ENCODE results near the gene EHBP1.
A peak's percentile ranks its signal among the peaks of the same experiment; 100 is the strongest.
"Not testable (repeated sequence)": the region's sequence is repeated elsewhere in the genome, so short reads cannot be mapped to it uniquely, and the experiment has no call there.

EHBP1 gene

DNA sequence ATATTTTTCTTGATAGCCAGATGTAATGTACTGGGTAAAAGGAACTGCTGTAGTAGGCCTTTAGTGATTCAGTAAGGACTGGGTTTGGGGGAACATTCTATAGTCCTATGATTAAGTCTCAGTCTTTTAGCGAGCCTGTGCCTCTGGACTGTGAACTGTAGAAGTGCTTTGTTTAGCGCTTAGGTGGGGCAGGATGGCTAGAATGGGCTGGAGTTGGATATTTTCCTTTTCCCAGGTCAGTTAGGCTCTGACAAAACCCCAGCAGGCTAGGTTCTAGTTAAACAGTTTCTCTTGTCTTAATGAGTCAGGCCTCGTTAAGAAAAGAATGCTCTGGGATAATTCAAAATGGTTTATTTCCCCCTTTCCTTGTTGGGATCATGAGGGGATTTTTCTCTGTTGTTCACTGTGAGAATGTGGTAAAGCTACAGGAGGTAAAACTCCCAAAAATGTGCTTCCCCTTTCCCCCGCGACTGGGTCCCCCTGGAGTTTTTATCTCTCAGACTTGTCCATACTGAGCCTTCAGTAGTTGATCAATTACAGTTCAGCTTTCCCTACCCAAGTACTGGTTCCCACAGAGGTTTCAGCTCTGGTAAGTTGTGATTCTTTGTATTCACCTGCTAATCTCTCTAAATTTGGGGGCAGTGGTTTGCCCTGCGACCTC, 31.5 kb downstream of the EHBP1 start:
- DNase-seq (ENCODE audit: low read depth): no peak

DNA sequence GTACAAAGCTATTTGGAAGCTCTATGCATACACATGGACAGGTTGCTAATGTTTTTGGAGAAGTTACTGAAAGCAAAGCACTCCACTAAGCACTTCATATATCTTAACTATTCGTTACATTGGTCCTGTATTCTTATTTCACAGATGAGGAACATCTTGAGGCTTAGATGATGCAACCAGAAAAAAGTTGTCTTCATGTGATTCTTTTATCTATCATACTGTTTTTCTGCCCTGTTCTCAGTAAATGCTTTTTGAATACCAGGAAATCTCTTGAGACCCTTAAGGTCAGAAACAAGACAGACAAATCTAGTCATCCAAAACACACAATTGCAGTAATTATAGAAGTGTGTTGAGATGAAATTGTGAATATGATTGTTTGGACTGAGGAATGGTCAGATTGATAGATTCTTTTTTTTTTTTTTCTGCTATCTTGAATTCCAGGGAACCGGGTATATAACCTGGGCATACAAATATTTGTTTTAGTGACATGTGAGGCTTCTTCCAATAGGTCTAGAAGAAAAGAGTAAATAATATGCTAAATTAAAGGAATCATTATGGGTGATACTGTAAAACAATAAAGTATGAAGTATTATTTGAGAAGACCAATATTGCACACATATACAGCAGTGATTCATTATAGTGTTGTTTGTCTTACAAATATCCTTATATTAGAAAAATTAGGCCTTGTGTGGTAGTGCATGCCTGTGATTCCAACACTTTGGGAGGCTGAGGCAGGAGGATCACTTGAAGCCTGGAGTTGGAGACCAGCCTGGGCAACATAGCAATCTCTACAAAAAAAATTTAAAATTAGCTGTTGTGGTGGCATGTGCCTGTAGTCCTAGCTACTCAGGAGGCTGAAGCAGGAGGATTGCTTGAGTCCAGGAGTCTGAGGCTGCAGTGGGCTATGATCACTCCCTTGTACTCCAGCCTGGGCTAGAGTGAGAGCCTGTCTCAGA, 33.7 kb downstream of the EHBP1 start:
- DNase-seq (ENCODE audit: low read depth): no peak

DNA sequence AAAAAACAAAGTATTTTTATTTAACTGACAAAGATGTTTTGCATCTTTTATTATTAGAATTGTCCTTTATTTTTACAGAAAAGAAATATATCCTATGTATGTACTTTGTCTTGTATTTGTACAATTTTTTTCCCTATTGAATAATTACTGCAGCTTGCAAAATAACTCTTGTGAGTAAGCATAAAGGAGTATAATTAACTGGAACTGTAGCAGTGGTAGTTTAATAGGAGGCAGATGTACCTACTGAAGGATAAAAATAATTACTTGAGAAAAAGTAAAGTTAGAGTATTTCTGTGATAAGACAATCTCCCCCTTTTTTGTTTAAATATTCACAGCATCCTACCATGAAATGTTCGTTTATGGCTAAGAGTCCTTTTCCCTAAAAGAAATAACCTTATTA, 34.7 kb downstream of the EHBP1 start:
- no peak for DNase-seq (ENCODE audit: low read depth)

DNA sequence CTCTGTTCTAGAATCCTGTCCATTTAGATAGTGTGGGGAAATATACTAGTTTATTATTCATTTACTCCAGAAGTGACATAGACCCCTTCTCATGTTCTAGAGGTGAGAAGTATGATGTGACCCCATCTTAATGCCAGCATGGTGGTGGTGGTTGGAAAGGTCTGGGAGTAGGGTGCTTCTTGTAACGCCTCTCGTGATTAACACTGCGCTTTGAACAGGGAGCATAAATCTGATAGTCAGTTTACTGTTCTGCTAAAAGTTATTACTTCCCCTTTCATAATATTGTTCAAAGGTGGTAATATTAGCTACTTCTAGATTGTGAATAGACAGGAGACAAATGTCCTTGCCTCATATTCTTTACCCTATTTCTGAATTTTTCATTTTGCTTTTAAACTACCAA, 35.6 kb downstream of the EHBP1 start:
- DNase-seq (ENCODE audit: low read depth): no peak

DNA sequence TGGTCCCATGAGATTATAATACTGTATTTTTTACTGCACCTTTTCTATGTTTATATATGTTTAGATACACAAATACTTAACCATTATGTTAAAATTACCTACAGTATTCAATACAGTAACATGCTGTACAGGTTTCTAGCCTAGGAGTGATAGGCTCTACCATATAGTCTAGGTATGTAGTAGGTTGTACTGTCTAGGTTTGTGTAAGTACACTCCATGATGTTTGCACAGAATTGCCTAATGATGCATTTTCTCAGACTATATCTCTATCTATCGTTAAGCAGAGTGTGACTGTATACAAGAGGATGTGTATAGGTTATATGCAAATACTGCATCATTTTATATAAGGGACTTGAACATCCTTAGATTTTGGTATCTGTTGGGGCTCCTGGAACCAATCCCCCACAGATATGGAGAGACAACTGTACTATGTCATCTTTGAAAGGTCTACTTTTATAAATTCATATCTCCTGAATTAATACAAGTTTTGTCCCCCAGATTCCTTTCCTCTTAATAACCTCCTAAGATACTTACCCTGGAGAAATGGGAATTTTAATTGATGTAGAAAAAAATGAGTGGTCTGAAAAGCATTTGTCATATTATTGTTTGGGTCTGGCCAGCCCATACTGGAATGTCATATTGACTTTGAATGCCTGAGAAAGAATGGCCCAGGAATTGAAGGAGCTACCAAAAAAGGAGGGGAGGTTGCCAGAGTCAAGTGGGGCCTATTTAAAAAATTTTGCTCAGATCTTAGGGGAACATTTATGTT, 36.6 kb downstream of the EHBP1 start:
- peak; percentile 30 for DNase-seq (ENCODE audit: low read depth)

DNA sequence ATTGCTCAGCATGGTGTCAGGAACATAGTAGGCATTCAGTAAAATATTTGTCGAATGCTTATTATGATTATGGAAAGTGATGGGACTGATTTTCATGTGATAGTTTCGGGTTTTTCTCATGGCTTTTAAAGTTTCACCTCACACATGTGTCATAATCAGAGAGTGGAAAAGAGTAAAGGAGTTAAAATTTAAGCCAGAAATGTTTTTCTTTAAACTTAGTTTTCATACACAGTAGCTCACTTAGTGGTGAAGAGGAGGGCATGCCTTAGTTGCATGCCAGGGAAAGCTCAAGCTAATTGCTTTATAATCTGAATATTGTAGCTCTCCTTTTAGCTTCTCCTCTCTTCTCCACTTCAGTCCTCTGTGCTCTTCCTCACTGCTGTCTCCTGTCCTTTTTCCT, 38.0 kb downstream of the EHBP1 start:
- no peak for DNase-seq (ENCODE audit: low read depth)

DNA sequence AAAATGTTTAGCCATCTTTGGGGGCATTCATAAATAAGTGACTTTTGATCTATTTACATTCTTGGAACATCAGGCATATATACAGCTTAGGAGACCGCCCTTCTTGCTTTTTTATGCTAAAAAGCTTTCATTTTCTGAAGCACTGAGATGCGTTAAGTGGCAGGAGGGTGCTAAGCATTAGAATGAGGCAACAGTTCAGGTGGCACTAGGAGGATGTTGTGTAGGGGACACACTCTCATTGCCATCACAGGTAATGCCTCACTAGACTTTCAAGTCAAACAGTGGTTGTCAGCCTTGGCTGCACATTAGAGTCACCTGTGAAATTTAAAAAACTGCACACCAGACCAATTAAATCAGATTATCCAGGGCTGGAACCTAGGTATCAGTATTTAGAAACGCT, 39.1 kb downstream of the EHBP1 start:
- DNase-seq (ENCODE audit: low read depth): no peak

GRCh38 chr2:62745891-62746481, 40.5 kb downstream of the EHBP1 start:
- DNase-seq (ENCODE audit: low read depth): no peak

DNA sequence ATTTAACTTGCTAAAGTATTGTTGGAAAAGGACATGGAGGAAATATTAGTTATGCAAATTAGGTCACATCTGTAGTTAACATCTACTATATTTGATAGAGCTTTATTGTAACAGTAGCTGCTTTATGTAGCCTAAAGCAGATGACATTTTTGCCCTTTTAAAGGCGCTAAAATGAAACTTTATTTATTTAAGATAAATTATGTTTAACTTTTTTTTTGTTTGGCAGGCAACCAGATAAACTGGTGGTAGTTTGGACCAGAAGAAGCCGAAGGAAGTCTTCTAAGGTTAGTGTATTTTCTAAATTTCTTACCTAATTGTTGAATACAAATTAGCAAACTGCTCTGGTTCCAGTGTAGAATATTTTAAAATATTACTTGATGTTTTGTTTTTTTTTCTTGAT, 41.7 kb downstream of the EHBP1 start:
- no peak for DNase-seq (ENCODE audit: low read depth)

DNA sequence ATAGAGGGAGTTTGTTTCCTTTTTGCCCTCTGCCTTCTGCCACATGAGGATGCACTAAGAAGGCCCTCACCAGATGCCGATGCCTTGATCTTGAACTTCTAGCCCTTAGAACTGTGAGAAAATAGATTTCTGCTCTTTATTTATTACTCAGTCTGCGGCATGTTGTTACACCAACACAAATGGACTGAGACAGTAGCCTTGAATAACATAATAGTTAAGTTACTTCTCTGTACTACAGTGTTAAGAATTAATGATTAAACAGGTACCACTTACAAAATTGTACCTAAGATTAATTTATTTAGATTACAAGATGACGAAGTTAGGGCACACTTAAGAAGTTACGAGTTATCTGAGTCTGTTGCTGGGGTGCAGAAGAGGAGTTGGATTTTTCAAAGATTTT, 42.4 kb downstream of the EHBP1 start:
- no peak for DNase-seq (ENCODE audit: low read depth)

DNA sequence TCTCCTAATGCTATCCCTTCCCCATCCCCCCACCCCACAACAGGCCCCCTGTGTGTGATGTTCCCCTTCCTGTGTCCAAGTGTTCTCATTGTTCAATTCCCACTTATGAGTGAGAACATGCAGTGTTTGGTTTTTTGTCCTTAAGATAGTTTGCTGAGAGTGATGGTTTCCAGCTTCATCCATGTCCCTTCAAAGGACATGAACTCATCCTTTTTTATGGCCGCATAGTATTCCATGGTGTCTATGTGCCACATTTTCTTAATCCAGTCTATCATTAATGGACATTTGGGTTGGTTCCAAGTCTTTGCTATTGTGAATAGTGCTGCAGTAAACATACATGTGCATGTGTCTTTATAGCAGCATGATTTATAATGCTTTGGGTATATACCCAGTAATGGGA, 43.6 kb downstream of the EHBP1 start:
- not testable (repeated sequence) for DNase-seq (ENCODE audit: low read depth)

DNA sequence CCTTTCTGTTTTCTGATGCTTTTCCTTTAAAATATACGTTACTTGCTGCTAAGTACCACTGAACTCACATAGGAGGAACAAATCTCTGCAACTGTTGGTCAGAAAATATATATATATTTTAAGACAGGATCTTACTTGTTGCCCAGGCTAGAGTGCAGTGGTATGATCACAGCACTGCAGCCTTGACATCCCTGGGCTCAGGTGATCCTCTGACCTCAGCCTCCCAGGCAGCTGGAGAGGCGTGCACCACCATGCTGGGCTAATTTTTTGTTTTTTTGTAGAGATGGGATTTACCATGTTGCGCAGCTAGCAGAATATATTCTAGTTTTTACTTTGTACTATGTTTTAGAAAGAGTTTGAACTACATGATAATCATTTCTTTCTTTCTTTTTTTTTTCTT, 51.5 kb downstream of the EHBP1 start:
- no peak for DNase-seq (ENCODE audit: low read depth)

DNA sequence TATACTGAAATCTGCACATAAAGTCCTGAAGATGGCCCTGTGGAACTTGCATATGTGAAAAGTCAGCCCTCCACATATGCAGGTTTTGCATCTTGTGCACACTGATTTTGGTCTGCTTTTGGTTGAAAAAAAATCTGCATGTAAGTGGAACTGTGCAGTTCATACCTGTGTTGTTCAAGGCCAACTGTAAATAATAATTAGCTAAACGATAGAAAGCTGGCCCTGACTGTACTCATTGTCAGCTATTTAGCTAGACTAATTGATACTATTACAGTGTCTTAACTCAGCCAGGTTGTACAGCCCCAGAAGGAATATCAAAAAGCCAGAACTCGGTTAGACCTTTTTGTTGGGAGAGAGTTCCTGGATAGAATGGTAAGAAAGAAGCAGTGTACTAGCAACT, 54.5 kb downstream of the EHBP1 start:
- DNase-seq (ENCODE audit: low read depth): no peak

GRCh38 chr2:62760555-62760954, 55.0 kb downstream of the EHBP1 start:
- DNase-seq (ENCODE audit: low read depth): no peak

- no peak for DNase-seq (ENCODE audit: low read depth)
Observed at GRCh38 chr2:62765619-62766376, 60.3 kb downstream of the EHBP1 start.

DNA sequence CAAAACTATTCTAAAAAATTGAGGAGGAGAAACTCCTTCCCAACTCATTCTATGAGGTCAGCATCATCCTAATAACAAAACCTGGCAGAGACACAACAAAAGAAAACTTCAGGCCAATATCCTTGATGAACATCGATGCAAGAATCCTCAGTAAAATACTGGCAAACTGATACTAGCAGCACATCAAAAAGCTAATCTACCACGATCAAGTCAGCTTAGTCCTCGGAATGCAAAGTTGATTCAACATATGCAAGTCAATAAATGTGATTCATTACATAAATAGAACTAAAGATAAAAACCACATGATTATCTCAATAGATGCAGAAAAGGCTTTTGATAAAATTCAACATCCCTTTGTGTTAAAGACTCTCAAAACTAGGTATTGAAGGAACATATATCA, 63.1 kb downstream of the EHBP1 start:
- no peak for DNase-seq (ENCODE audit: low read depth)

- DNase-seq (ENCODE audit: low read depth): no peak
Observed at GRCh38 chr2:62770629-62771028, 65.1 kb downstream of the EHBP1 start.

- no peak for DNase-seq (ENCODE audit: low read depth)
Observed at GRCh38 chr2:62774555-62775366, 69.2 kb downstream of the EHBP1 start.

- no peak for DNase-seq (ENCODE audit: low read depth)
Observed at GRCh38 chr2:62775367-62775668, 69.8 kb downstream of the EHBP1 start.

DNA sequence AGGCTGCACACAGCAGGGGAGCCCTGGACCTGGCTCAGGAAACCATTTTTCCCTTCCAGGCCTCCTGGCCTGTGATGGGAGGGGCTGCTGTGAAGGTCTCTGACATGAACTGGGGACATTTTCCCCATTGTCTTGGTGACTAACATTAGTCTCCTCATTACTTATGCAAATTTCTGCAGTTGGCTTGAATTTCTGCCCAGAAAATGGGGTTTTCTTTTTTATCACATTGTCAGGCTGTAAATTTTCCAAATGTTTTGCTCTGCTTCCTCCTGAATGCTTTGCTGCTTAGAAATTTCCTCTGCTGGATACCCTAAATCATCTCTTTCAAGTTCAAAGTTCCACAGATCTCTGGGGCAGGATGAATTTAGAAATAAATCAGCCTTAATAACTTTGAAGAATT, 78.2 kb downstream of the EHBP1 start:
- DNase-seq (ENCODE audit: low read depth): no peak

DNA sequence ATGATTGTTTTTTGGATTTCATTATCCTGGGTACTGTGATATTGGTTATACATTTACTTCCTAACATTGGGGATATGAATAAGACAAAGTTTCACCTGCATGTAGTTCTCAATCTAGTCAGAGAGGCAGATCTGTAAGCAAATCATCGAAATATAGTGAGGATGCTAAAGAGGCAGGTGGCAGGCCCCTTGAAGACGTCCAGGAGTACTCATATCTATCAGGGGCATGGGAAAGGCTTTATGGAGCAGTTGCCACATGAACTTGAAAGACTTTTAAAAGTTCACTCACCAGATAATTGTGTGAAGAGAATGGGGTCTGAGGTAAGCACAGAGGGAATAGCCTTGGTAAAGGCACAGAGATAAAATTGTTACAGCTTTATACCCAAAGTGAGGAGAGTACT, 78.8 kb downstream of the EHBP1 start:
- DNase-seq (ENCODE audit: low read depth): no peak
